SK-N-SH treated with all-trans-retinoic acid at 6 μM for 48 hours (cell line): ENCODE results near the gene SEC16A.

Experiments used
- CSDC2 ChIP-seq: fragments of 250-450 bp; sonication (Bioruptor Pico); IDR thresholded peaks from 2 replicates; pipeline ENCODE4 v1.5.0; 2020; ENCODE audit warnings: mild to moderate bottlenecking, moderate library complexity
- ISL1 ChIP-seq: fragments of 250-450 bp; sonication (Bioruptor Pico); IDR thresholded peaks from 2 replicates; pipeline ENCODE4 v2.1.2; 2022; ENCODE audit warnings: mild to moderate bottlenecking, moderate library complexity
- TOX ChIP-seq: fragments of 250-450 bp; sonication (Bioruptor Pico); IDR thresholded peaks from 2 replicates; pipeline ENCODE4 v1.8.0; 2021; ENCODE audit warnings: mild to moderate bottlenecking, moderate library complexity, borderline replicate concordance

- no peak for TF ChIP-seq CSDC2 (CRISPR knock-in tag)
- no peak for TF ChIP-seq TOX (CRISPR knock-in tag)
- TF ChIP-seq ISL1 (CRISPR knock-in tag): no peak
Measured at GRCh38 chr9:136471802-136472487, 10.9 kb downstream of the SEC16A start.
